ENCODE results near the gene ZDHHC4.
A peak's percentile ranks its signal among the peaks of the same experiment; 100 is the strongest.
"Not testable (repeated sequence)": the region's sequence is repeated elsewhere in the genome, so short reads cannot be mapped to it uniquely, and the experiment has no call there.

The ZDHHC4 gene

GRCh38 chr7:6608081-6608480, 30.8 kb downstream of the ZDHHC4 start:
- no peak for DNase-seq

GRCh38 chr7:6608794-6609193, 31.5 kb downstream of the ZDHHC4 start:
- DNase-seq = no peak

- no peak for DNase-seq
These were observed 35.6 kb downstream of the ZDHHC4 start for GRCh38 chr7:6612819-6613218.

- no peak for DNase-seq
These were observed 36.5 kb downstream of the ZDHHC4 start for GRCh38 chr7:6613706-6614105.

GRCh38 chr7:6614953-6615722, 37.9 kb downstream of the ZDHHC4 start, which contains the start of gene ZNF853:
Gene ZNF853 (plus strand): TSS chr7:6615610. CDS start chr7:6616175, 565 bp downstream.
- DNase-seq = peak; percentile 38 to 44

GRCh38 chr7:6615723-6616555, 38.7 kb downstream of the ZDHHC4 start:
- DNase-seq = peak in 1 of 2 experiments; percentile 39

- DNase-seq = no peak
These were observed 39.8 kb downstream of the ZDHHC4 start for GRCh38 chr7:6616854-6617643.

GRCh38 chr7:6618621-6619020, 41.4 kb downstream of the ZDHHC4 start:
- DNase-seq = no peak

- no peak for DNase-seq
These were observed 42.7 kb downstream of the ZDHHC4 start for GRCh38 chr7:6619961-6620360.

- no peak for DNase-seq
These were observed 44.2 kb downstream of the ZDHHC4 start for GRCh38 chr7:6621195-6622133.

GRCh38 chr7:6622134-6622710, 45.0 kb downstream of the ZDHHC4 start:
- no peak for DNase-seq

GRCh38 chr7:6623589-6624245, 46.5 kb downstream of the ZDHHC4 start:
- DNase-seq = peak; percentile 31 to 43

- DNase-seq = no peak
These were observed 47.0 kb downstream of the ZDHHC4 start for GRCh38 chr7:6624246-6624611.

- DNase-seq = no peak
These were observed 50.8 kb downstream of the ZDHHC4 start for GRCh38 chr7:6628045-6628444.

GRCh38 chr7:6630007-6630849, 53.0 kb downstream of the ZDHHC4 start:
- no peak for DNase-seq

GRCh38 chr7:6631605-6632004, 54.4 kb downstream of the ZDHHC4 start:
- DNase-seq = no peak

GRCh38 chr7:6634021-6634420, 56.8 kb downstream of the ZDHHC4 start:
- DNase-seq = no peak

GRCh38 chr7:6634971-6635370, 57.7 kb downstream of the ZDHHC4 start:
- DNase-seq = not testable (repeated sequence)

- peak; percentile 58 to 72 for DNase-seq
These were observed 59.7 kb downstream of the ZDHHC4 start, which contains the start of gene ZNF316 for GRCh38 chr7:6636741-6637543. Gene ZNF316 (plus strand): TSS chr7:6637318. CDS start chr7:6642410, 5,092 bp downstream.
